Measurements from ENCODE around the gene PFN3.
"Not testable (repeated sequence)": the region's sequence is repeated elsewhere in the genome, so short reads cannot be mapped to it uniquely, and the experiment has no call there.

PFN3 gene

DNA sequence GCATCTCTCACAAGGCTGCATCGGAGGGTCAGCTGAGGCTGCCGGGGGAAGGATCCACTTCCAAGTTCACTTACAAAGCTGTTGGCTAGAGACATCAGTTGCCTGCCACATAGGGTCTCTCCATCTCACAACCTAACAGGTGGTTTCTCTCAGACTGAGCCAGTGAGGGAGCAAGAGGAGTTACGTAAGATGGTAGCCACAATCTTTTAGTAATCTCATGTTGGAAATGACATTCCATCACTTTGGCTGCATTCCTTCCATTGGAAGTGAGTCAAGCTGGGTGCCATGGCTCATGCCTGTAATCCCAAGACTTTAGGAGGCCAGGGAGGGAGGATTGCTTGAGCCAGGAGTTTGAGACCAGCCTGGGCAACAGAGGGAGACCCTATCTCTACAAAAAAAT is 18.6 kb upstream of the PFN3 start:
- Histone ChIP-seq H3K36me3 (ENCODE audit: control insufficient read depth in 2 of 2, insufficient read depth in 2 of 2, low read length in 2 of 2) (no peaks in the 10 kb centered on the region), H3K9me3 (ENCODE audit: control insufficient read depth in 2 of 2, low read length in 2 of 2) (no peaks in the 10 kb centered on the region), H3K27ac (ENCODE audit: low read length) (no peak overlapping the region), H3K4me1 (ENCODE audit: control insufficient read depth, insufficient read depth, low read length) (peaks cover 2% of the 10 kb centered on the region), H3K9ac (ENCODE audit: low read length in 2 of 2) (no peak overlapping the region), H3K27me3 (ENCODE audit: control insufficient read depth in 1 of 2, insufficient read depth in 2 of 2, low read length in 2 of 2) (no peaks in the 10 kb centered on the region), H3K4me3 (ENCODE audit: low read length in 2 of 2) (no peak overlapping the region)

DNA sequence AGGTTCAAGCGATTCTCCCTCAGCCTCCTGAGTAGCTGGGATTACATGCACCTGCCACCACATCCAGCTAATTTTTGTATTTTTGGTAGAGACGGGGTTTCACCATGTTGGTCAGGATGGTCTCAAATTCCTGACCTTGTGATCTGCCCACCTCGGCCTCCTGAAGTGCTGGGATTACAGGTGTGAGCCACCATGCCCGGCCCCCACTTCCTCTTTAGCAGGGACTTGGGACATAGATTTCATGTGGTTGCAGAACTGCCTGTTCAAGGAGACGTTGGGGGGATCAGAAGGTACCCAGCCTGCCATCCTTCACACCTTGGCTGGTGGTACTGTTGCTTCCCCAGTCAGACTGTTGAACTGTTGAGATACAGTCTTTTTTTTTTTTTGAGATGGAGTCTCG is 16.6 kb upstream of the PFN3 start:
- H3K36me3 ChIP-seq (ENCODE audit: control insufficient read depth in 2 of 2, insufficient read depth in 2 of 2, low read length in 2 of 2); H3K27ac ChIP-seq (ENCODE audit: low read length): not testable (repeated sequence)

GRCh38 chr5:177414481-177414880 is 14.0 kb upstream of the PFN3 start:
- Histone ChIP-seq H3K4me3 (ENCODE audit: low read length in 2 of 2) (no peak overlapping the region), H3K9me3 (ENCODE audit: control insufficient read depth in 2 of 2, low read length in 2 of 2) (no peaks in the 10 kb centered on the region), H3K9ac (ENCODE audit: low read length in 2 of 2) (no peak overlapping the region), H3K36me3 (ENCODE audit: control insufficient read depth in 2 of 2, insufficient read depth in 2 of 2, low read length in 2 of 2) (no peaks in the 10 kb centered on the region), H3K4me1 (ENCODE audit: control insufficient read depth, insufficient read depth, low read length) (peaks cover 2% of the 10 kb centered on the region), H3K27me3 (ENCODE audit: control insufficient read depth in 1 of 2, insufficient read depth in 2 of 2, low read length in 2 of 2) (no peaks in the 10 kb centered on the region), H3K27ac (ENCODE audit: low read length) (no peak overlapping the region)

More for the DNA sequence above, 16.6 kb upstream of the PFN3 start:
- H3K9me3 ChIP-seq (ENCODE audit: control insufficient read depth in 2 of 2, low read length in 2 of 2); H3K9ac ChIP-seq (ENCODE audit: low read length in 2 of 2); H3K4me3 ChIP-seq (ENCODE audit: low read length in 2 of 2); H3K27me3 ChIP-seq (ENCODE audit: control insufficient read depth in 1 of 2, insufficient read depth in 2 of 2, low read length in 2 of 2); H3K4me1 ChIP-seq (ENCODE audit: control insufficient read depth, insufficient read depth, low read length): not testable (repeated sequence)

- H3K4me3 ChIP-seq (ENCODE audit: low read length in 2 of 2), result no peak overlapping the region
- no peaks in the 10 kb centered on the region for H3K9me3 ChIP-seq (ENCODE audit: control insufficient read depth in 2 of 2, low read length in 2 of 2)
- H3K27ac ChIP-seq (ENCODE audit: low read length), result no peak overlapping the region
Observed at GRCh38 chr5:177412603-177413233, 12.3 kb upstream of the PFN3 start.

DNA sequence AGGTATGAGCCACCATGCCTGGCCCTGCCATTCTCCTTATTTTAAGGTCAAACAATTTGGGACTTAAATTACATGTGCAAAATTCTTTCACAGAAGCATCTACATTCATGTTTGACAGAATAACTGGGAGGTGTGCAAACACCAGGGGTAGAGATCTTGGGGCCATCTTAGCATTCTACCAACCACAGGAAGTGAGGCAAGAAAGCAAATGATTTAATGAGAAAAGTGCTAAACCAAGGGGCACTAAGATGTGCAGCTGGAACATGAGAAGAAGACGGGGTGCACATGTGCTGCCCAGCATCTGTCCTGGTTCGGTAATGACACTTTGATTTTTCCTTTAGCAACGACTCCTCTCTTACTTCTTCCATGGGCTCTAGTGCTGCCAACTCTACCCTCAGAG is 10.1 kb upstream of the PFN3 start:
- no peak overlapping the region for H3K4me3 ChIP-seq (ENCODE audit: low read length in 2 of 2)
- H3K9me3 ChIP-seq (ENCODE audit: control insufficient read depth in 2 of 2, low read length in 2 of 2), result no peaks in the 10 kb centered on the region
- H3K27me3 ChIP-seq (ENCODE audit: control insufficient read depth in 1 of 2, insufficient read depth in 2 of 2, low read length in 2 of 2), result peaks cover 4 to 5% of the 10 kb centered on the region in 2 donors
- no peak overlapping the region for H3K27ac ChIP-seq (ENCODE audit: low read length)
- H3K36me3 ChIP-seq (ENCODE audit: control insufficient read depth in 2 of 2, insufficient read depth in 2 of 2, low read length in 2 of 2), result no peaks in the 10 kb centered on the region
- H3K9ac ChIP-seq (ENCODE audit: low read length in 2 of 2), result no peak overlapping the region
- H3K4me1 ChIP-seq (ENCODE audit: control insufficient read depth, insufficient read depth, low read length), result no peaks in the 10 kb centered on the region

More at GRCh38 chr5:177412603-177413233, 12.3 kb upstream of the PFN3 start:
- Histone ChIP-seq H3K9ac (ENCODE audit: low read length in 2 of 2) (no peak overlapping the region), H3K27me3 (ENCODE audit: control insufficient read depth in 1 of 2, insufficient read depth in 2 of 2, low read length in 2 of 2) (peaks cover 0 to 4% of the 10 kb centered on the region in 2 donors), H3K4me1 (ENCODE audit: control insufficient read depth, insufficient read depth, low read length) (peaks cover 2% of the 10 kb centered on the region), H3K36me3 (ENCODE audit: control insufficient read depth in 2 of 2, insufficient read depth in 2 of 2, low read length in 2 of 2) (no peaks in the 10 kb centered on the region)

- no peaks in the 10 kb centered on the region for H3K36me3 ChIP-seq (ENCODE audit: control insufficient read depth in 2 of 2, insufficient read depth in 2 of 2, low read length in 2 of 2)
Observed at GRCh38 chr5:177409043-177409801, 8.8 kb upstream of the PFN3 start, which contains the start of gene F12. Gene F12 (minus strand): TSS chr5:177409564. CDS start chr5:177409527, 37 bp downstream.

GRCh38 chr5:177405805-177406204 is 5.3 kb upstream of the PFN3 start:
- Histone ChIP-seq H3K27ac (ENCODE audit: low read length) (no peak overlapping the region), H3K9me3 (ENCODE audit: control insufficient read depth in 2 of 2, low read length in 2 of 2) (no peaks in the 10 kb centered on the region), H3K4me3 (ENCODE audit: low read length in 2 of 2) (no peak overlapping the region), H3K36me3 (ENCODE audit: control insufficient read depth in 2 of 2, insufficient read depth in 2 of 2, low read length in 2 of 2) (no peaks in the 10 kb centered on the region), H3K9ac (ENCODE audit: low read length in 2 of 2) (no peak overlapping the region), H3K4me1 (ENCODE audit: control insufficient read depth, insufficient read depth, low read length) (peaks cover 31% of the 10 kb centered on the region), H3K27me3 (ENCODE audit: control insufficient read depth in 1 of 2, insufficient read depth in 2 of 2, low read length in 2 of 2) (peaks cover 44 to 51% of the 10 kb centered on the region in 2 donors)

More at GRCh38 chr5:177409043-177409801, 8.8 kb upstream of the PFN3 start, which contains the start of gene F12:
- H3K4me3 ChIP-seq (ENCODE audit: low read length in 2 of 2), result no peak within 1 kb of the TSS
- no peak within 1 kb of the TSS for H3K9ac ChIP-seq (ENCODE audit: low read length in 2 of 2)
- H3K9me3 ChIP-seq (ENCODE audit: control insufficient read depth in 2 of 2, low read length in 2 of 2), result no peaks in the 10 kb centered on the region
- no peak within 1 kb of the TSS for H3K27ac ChIP-seq (ENCODE audit: low read length)
- H3K27me3 ChIP-seq (ENCODE audit: control insufficient read depth in 1 of 2, insufficient read depth in 2 of 2, low read length in 2 of 2), result peaks cover 13 to 17% of the 10 kb centered on the region in 2 donors
- H3K4me1 ChIP-seq (ENCODE audit: control insufficient read depth, insufficient read depth, low read length), result peaks cover 8% of the 10 kb centered on the region

- Histone ChIP-seq H3K27me3 (ENCODE audit: control insufficient read depth in 1 of 2, insufficient read depth in 2 of 2, low read length in 2 of 2) (peaks cover 48 to 56% of the 10 kb centered on the region in 2 donors), H3K4me1 (ENCODE audit: control insufficient read depth, insufficient read depth, low read length) (peaks cover 34% of the 10 kb centered on the region), H3K9me3 (ENCODE audit: control insufficient read depth in 2 of 2, low read length in 2 of 2) (no peaks in the 10 kb centered on the region), H3K4me3 (ENCODE audit: low read length in 2 of 2) (no peak overlapping the region), H3K9ac (ENCODE audit: low read length in 2 of 2) (no peak overlapping the region), H3K27ac (ENCODE audit: low read length) (no peak overlapping the region), H3K36me3 (ENCODE audit: control insufficient read depth in 2 of 2, insufficient read depth in 2 of 2, low read length in 2 of 2) (no peaks in the 10 kb centered on the region)
Observed at GRCh38 chr5:177405312-177405711, 4.9 kb upstream of the PFN3 start.

GRCh38 chr5:177404641-177405179 is 4.2 kb upstream of the PFN3 start:
- Histone ChIP-seq H3K36me3 (ENCODE audit: control insufficient read depth in 2 of 2, insufficient read depth in 2 of 2, low read length in 2 of 2) (no peaks in the 10 kb centered on the region), H3K27me3 (ENCODE audit: control insufficient read depth in 1 of 2, insufficient read depth in 2 of 2, low read length in 2 of 2) (peaks cover 51 to 62% of the 10 kb centered on the region in 2 donors), H3K4me3 (ENCODE audit: low read length in 2 of 2) (peak overlapping the region; percentile 48 to 74), H3K9me3 (ENCODE audit: control insufficient read depth in 2 of 2, low read length in 2 of 2) (no peaks in the 10 kb centered on the region), H3K27ac (ENCODE audit: low read length) (no peak overlapping the region), H3K9ac (ENCODE audit: low read length in 2 of 2) (peak overlapping the region in 1 of 2 donors; percentile 4), H3K4me1 (ENCODE audit: control insufficient read depth, insufficient read depth, low read length) (peaks cover 40% of the 10 kb centered on the region)

DNA sequence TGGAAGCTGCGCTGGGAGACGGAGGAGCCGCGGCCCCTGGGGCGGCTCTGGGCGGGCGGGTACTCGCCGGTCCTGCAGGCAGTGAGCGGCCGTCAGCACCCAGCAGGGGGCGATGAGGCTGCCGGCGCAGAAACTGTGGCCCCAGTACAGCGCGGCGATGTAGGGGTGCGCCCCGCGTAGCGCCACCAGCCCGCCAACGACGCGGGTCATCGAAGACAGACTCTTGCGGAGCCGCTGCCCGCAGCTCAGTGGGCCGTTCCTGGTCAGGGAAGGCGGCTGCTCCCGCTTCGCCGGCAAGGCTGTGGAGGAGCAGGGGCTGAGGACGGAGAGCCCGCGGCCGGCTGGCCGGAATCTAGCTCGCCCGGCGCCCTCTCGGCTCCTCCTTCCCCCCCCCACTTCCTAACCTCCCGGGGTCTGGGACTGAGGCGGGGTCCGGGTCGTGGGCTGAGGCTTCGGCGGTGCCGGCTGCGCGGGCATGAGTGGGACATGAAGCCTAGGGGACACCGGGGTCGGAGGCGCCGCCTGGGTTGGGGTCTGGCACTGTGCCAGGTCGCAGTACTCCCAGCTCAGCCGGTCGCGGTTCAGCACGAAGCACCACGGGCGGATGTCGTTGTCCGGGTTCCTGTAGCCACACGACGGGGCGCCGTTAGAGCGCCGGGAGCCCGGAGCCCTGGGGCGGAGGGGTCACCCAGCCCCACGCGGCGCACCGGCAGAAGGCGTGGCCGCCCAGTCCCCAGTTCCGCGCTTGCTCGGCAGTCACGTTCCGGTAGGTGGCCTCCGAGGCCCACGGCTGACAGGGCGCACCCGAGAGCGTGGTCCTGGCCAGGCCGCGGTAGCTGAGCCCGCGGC is 3.6 kb upstream of the PFN3 start:
- Histone ChIP-seq H3K9me3 (ENCODE audit: control insufficient read depth in 2 of 2, low read length in 2 of 2) (no peaks in the 10 kb centered on the region), H3K27me3 (ENCODE audit: control insufficient read depth in 1 of 2, insufficient read depth in 2 of 2, low read length in 2 of 2) (peaks cover 53 to 69% of the 10 kb centered on the region in 2 donors), H3K36me3 (ENCODE audit: control insufficient read depth in 2 of 2, insufficient read depth in 2 of 2, low read length in 2 of 2) (no peaks in the 10 kb centered on the region), H3K27ac (ENCODE audit: low read length) (no peak overlapping the region), H3K9ac (ENCODE audit: low read length in 2 of 2) (peak overlapping the region in 1 of 2 donors; percentile 4), H3K4me1 (ENCODE audit: control insufficient read depth, insufficient read depth, low read length) (peaks cover 42% of the 10 kb centered on the region), H3K4me3 (ENCODE audit: low read length in 2 of 2) (peak overlapping the region; percentile 48 to 74)
